HG02870 (cell line): ENCODE measurements around the gene NRXN2.
"Not testable (repeated sequence)": the region's sequence is repeated elsewhere in the genome, so short reads cannot be mapped to it uniquely, and the experiment has no call there.

ENCODE experiments used
- ATAC-seq: cut with Tn5 transposase; IDR thresholded peaks from one replicate; pipeline ENCODE4 v1.9.1; 2021; ENCODE audit warnings: mild to moderate bottlenecking, moderate library complexity; ENCODE audit not compliant: unreplicated experiment

The NRXN2 gene

DNA sequence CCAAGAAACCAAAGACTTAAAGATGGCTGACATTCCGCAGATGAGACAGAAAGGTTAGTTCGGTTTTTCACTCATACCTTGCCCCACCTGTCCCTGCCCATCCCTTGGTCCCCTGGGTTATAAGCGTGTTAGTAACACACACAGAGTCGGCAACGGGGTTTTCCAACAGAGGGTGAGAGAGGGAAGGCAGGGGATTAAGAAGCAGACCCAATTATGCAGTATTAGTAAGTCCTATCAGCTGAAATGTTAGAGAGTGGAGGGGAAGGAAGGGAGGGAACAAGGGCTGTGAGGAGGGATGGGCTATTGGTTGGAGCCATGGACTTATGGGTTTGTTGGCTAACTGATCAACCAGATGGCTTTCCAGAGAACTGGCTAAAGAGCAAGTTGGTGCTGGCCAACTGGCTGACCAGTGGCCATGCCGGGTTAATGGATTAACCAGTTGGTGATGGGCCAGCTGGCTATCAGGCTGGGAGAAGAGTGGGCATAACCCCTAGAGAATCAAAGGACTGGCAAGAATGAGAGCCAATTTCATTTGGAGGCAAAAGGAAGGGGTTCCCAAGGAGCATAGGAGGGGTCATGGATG is 45.5 kb downstream of the NRXN2 start:
- ATAC-seq, result no peak

DNA sequence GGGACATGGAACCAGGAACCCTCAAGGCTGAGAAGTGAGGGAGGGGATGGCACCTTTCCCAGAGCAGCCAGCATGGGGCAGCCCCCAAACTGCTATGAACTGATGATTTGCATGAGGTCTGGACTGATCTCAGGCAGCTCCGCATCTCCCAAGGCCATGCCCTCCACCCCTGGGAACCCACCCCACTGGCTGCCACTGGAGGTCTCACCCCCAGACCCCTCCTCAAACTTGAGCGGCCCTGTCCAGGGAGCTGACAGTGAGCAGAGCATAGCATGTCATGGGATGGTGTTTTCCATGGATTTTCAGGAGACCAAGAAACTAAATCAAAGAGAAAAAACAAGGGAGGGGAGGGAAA is 46.8 kb downstream of the NRXN2 start:
- ATAC-seq, result no peak

DNA sequence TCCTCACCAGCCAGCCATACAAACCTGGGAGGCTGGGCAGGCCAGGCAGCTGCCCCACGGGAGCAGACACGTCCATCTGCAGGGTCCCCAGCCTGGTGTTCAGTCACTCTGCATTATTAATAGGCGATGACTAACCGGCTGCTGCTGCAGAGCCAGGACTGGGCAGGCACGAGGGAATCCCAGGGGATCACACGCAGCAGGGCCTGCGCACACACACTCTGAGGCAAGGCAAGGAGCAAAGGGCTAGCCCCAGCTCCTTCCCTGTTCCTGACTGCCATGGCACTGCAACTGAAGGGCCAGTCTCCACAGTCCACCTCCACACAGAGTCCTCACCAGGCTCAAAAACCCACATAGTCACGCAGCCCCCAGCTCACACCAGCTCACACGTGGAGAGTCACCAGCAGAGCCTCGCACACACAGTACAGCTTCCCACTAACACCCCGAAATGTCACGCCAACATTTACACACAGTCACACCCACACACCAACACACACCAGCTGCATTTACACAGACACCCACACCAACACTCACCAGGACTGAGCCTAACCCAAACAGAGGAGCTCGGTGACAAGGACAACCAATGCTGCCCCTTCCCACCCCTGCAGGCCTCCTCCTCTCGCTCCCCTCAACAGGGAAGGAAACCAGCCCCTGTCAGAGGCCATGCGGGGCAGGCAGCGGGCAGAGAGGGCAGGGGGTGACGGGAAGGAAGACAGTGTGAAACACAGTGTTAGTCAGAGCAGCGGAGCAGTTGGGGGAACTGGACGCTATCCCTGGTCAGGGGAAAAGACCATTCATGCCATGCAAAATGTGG is 47.3 kb downstream of the NRXN2 start:
- ATAC-seq, result no peak

DNA sequence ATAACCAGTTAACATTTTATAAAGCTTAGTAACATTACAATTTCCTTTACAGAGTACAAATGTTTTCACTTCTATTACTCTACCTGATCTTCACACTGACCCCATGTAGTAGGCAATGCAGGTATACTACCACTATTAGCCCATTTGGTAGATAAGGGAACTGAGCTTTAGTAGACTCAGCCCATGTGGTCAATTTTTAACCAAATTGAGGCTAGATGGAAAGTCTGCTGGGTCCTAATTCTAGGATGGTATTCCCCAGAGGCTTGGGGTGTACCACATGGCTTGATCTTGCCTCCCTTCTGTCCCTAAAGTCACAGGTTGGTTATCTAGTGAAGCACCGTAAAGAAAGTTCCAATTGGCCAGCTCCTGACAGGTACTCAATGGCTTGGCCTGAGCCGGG is 48.2 kb downstream of the NRXN2 start:
- ATAC-seq, result no peak

DNA sequence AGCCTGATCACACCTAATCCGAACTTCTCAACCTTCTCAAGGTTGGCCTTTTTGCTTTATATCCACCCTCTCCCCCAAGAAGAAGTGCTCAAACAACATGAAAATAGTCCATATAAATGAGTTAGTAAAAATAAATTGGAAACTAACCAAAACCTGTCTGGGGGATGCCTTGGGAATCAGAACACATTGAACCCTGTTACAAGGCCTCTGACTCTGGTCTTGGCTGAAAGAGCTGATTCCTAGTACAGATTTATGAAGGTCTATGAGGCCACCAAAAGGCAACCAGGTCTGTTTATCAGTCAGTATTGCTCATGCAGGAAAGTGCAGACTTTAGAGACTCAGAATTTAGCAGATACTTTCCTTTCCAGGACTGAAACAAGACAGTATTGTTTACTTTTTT is 49.7 kb downstream of the NRXN2 start:
- no peak for ATAC-seq

DNA sequence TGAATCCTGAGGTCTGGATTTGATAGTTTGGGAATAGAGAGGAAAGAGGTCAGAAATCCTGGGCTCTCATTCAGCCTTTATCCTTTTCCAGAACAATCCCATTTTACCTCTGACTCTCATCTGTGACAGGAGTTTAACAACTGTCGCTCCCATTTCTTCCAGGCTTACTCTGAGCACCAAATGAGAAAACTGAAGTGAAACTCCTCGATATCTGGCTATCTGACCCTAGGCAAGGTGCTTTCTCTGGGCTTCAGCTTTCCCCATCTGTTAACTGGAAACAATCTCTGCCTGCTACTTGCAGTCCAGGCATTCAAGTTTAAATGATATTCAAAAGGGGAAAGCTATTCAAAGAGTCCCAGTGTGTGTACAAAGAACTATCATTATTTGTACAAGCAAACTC is 50.1 kb downstream of the NRXN2 start:
- ATAC-seq, result no peak

DNA sequence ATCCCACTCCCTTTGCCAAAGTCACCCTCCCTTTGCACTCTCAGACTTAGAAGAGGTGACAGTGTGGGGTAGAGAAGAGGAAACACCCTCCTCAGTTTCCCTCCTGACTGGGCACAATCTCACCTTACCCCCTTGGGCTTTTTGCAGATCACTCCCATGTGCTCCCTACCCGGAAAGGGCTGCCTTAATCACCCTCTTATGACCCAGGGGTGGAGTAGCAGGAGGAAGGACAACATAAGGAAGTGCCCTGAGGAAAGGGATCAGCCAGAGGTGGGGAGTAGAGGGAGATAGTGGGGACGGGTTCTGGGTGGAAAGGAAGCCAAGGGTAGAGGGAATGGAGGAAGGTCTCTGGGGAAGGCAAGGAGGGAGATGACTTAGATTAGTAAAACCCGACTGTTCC is 52.0 kb downstream of the NRXN2 start:
- ATAC-seq, result no peak

DNA sequence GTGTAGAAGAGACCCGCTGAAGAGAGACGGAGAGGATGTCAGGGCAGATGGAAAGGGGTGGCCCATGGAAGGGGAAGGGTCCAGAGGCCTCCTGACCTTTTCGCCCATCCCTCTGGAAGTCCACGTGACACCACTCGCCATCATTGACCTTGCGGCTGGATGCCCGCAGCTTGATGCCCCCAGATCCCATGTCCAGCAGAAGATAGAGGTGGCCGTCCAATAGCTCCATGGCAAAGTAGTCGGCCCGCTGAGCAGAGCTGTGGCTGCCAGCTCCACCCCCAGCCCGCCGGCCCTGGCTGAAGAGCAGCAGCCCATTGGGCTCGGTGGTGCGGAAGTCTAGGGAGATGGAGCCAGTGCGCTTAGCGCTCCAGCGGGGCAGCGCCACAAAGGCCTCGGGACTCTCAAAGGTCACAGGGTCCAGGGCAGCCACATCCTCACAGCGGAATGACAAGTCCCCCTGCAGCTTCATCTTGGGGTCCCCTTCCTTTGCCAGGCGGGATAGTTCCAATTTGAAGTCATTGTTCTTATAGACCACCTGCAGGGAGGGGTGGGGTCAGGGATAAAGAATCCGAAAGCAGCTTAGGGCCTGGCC is 55.7 kb downstream of the NRXN2 start:
- ATAC-seq, result no peak

DNA sequence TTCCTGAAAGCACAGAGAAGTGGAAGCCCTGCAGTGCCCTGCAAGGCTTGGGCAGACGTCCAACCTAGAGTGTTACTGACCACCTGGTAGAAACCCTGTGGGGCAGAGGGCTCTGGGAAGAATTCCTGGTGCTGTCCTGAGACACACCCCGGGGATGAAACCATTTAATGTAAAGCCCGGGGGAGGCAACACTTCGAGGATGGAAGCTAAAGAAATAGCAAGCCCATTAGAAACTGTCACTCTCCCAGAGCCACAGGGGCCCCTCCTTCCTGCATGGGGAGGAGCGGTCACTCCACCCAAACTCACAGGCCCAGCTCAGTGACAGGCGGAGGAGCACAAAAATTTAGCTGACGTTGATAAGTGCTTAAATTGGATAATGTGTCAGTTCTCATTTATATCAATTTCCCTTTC is 57.6 kb downstream of the NRXN2 start:
- no peak for ATAC-seq

DNA sequence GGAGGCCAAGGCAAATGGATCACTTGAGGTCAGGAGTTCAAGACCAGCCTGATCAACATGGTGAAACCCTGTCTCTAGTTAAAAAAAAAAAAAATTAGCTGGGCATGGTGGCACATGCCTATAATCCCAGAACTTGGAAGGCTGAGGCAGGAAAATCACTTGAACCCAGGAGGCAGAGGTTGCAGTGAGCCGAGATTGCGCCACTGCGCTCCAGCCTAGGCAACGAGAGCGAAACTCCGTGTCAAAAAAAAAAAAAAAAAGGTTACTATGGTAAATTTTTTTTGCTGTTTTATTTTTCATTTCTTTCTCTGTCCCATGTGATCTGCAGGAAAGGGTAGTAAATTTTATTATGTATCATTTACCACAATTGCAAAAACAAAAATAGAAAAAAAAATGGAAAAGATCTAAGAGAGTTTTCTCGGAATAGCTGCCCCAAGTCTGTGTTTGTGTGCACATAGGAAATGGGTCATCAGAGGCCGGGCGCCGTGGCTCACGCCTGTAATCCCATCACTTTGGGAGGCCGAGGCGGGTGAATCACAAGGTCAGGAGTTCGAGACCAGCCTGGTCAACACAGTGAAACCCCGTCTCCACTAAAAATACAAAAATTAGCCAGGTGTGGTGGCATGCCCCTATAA is 58.6 kb downstream of the NRXN2 start:
- ATAC-seq, result not testable (repeated sequence)

DNA sequence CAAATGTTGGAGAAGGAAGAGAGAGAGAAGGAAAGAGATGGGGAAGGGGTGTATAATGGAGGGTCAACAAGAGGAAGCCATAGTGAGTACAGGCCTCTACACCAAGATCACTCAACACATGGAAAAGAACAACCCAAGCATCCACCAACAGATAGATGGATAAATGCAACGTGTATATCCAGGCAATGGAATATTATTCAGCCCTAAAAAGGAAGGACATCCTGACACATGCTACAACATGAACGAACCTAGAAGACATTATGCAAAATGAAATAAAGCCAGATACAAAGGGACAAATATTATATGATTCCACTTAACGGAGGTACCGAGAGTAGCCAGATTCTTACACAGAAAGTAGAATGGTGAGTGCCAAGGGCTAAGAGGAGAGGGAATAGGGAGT is 59.3 kb downstream of the NRXN2 start:
- no peak for ATAC-seq

DNA sequence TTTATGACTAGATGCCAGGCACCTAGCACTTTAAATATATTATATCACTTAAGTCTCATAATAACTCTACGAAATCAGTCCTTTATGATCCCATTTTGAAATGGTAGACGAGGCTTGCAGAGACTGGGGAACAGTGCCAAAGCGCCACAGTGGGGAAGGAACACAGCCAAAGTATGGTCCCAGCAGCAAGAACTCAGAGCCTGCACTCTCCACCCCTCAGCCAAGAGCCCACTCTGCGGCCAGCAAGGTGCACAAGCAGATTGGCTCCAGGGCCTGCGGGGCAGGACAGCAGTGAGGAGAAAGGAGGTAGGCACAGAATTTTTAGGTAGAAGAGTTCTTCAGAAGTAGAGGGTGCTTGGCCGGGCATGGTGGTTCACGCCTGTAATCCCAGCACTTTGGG is 61.4 kb downstream of the NRXN2 start:
- no peak for ATAC-seq

DNA sequence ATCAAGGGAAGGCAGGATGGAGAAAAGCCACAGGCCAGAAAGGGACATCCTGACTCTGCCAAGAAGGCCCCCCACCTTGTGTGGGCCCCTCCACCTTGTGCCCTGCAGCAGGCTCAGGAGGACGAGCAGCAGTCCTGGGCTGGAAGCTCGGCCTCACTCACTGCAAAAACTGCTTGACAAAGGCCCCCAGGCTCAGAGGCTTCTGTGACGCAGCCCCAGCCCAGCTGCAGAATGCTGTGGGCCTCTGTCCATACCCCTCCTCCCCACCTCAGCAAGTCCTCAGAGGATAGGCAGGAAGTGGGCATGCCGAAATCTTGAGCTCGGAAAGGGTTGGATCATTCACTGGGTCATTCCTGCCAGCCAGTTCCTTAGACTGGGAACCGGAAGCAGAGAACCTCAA is 61.9 kb downstream of the NRXN2 start:
- no peak for ATAC-seq

DNA sequence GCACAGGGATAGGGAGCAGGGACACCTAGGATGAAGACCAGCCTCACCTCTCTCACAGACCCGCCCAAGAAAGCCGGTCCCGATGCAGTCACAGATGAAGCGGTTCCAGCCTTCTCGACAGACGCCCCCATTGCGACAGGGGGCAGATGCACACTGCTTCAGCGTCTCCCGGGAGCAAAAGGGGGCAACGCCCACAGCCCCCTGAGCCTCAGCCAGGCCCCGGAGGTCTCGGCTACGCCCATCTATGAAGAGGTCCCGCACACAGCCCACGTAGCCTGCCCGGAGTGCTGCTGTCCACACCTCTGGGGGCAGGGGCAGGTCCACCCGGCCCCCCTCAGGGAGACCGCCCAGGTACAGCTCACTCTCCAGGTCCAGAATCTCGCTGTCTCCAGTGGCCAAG is 62.3 kb downstream of the NRXN2 start:
- ATAC-seq, result no peak

DNA sequence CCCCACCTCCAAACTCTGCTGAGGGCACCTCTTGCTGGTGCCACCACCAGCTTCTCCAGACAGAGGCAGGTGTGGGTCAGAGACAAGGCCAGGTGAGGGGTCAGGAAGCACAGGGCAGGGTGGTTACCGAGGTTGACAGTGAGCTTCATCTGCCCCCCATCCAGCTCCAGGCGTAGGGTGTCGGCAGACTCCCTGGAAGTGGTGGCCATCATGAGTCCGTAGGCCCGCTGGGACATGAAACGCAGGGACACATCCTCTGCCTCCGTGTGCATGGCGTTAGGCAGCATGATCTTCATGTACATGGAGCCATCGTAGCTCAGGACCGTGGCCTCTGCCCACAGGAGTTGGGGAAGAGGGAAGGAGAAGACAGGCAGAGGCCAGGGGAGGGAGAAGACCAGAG is 62.8 kb downstream of the NRXN2 start:
- ATAC-seq, result no peak

DNA sequence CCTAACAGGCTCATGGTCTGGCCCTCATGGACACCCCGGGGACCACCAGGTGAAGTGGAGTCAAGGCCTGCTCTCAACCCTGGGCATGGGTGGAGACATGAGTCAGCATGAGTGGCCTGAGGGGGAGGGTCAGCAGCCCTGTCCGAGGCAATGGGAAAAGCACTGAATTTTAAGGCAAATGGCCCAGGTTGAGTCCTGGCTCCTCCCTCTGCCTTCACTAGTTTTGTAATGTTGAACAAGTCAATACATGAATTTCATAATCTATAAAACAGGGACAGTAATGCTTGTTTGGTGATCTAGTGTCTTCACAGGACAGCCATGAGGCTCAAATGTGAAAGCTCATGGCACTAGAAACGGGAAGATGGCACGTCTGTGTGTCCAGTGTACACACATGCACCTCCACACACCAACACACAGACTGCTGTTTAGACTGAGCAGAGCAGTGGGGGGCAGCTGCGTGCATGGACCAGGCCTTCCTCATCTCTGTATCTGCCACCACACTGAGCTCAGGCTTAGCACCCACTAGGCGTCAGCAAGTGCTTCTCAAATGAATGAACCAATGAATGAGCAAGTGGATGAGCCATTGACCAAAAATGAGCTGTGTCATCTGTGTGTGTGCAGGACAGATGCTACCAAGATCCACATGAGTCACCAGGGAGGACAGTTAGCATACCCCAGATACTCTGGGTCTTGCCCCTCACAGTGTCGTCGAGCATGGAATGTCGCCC is 63.4 kb downstream of the NRXN2 start:
- ATAC-seq, result no peak

DNA sequence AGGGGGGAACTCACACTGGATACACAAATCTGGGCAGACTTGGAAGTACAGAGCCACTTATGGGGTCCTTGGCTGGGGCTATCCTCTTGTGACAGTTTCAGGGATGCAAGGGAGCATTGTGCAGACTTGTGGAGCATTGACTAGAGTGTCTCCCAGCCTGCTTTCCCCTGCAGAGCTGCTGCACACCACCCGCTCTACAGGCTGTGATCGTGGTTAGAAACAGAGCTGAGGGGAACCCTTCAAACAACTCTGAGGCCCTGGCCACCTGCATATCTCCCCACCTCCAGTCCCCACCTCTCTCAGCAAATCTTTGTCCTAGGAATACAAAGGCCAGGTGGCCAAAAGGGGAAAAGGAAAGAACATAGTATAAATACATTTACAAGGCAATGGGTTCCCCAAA is 64.7 kb downstream of the NRXN2 start:
- no peak for ATAC-seq

DNA sequence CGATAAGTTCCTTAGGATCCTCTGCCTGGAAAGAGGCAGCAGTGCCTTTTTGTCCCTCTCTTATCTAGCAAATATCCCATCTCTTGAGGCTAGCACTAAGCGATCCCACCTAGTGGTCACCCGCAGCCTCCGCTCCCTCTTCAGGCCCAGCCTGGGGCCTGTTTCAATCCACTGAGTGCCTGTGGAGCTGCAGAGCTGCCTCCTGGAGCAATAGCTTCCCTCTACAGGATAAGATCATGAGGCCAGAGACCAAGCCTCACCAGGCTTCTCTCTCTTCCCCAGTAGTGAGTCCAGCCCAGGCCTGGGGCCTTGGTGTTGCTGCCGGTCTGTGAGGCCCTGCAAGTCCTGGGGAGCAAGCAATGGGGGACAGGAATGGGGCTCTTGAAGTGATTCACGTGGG is 66.1 kb downstream of the NRXN2 start:
- ATAC-seq, result no peak

DNA sequence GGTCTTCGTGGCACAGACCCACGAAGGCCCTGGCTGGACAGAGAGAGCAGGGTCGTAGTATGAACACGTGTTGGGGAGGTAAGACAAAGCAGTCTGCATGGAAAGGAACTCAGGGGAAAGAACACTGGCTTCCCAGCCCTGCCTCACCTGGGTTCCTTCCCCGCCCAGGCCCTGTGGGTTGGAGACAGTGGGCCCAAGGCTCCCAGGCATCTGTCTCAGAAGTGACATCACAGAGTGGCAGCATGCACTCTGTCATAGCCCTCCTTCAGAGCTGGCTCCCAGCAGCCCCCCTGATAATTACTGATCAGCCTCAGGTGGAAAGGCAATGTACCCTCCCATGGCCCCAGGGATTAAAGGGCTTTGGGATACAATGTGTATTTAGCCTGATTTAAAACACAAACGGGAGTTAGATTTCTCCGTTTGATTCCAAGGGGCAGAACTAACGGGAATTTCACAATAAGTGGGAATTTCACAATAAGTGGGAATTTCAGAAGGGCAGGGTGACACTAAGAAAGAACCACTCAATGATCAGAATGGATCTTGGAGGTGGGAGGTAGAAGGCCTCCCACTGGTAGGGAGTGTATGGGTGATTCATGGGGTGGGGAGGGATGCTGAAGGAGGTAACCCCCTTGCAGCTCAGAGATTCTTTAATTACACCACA is 66.9 kb downstream of the NRXN2 start:
- ATAC-seq, result no peak

DNA sequence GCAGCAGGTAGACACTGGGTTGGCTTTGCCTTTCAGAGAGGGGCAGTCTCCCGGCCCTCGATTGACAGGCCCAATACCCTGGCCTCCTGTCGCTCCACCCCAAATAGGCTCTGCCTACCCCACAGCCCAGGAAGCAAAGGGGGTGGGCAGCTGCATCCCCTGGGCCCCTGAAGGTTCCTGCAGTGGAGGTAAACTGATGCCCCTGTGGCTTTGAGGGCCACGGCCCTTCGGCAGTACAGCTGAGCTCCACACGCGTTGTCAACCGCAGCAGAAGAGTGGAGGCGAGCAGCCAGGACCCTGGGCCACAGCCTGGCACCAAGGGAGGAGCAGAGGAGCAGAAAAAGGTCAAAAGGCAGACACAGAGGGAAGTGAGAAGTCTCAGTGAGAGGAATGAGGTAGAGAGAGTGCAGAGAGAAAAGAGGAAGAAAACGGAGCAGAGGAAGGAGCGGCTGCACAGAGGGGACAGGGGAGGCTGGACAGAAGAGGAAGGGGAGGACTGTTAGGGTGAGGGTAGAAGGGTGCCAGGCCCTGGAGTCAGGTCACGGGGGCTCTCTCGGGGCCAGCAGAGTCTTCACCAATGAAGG is 67.9 kb downstream of the NRXN2 start:
- ATAC-seq, result no peak

DNA sequence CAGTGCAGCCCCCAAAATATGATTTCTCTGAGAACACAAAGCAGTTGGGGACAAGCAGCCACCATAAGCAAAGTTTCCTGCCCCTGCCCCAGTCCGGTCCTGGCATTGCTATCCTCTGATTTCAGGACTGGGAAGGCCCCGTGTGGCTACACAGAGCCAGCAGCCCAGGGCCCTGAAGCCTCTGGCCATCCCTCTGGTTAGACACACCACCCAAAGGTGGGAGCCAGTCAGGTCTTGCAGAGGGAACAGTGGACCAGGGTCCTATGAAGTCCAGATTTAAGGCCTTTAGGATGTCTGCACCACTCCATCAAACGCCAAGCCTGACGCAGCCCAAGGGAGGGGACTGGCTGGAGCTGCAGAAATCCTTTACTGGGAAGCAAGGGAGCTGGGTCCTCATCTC is 68.6 kb downstream of the NRXN2 start:
- ATAC-seq, result no peak
